ENCODE measurements around the gene DCDC1.

- no peak for TF ChIP-seq POLR2A (IDR thresholded peaks at IDR 0.05)
- TF ChIP-seq, protein P1, sequence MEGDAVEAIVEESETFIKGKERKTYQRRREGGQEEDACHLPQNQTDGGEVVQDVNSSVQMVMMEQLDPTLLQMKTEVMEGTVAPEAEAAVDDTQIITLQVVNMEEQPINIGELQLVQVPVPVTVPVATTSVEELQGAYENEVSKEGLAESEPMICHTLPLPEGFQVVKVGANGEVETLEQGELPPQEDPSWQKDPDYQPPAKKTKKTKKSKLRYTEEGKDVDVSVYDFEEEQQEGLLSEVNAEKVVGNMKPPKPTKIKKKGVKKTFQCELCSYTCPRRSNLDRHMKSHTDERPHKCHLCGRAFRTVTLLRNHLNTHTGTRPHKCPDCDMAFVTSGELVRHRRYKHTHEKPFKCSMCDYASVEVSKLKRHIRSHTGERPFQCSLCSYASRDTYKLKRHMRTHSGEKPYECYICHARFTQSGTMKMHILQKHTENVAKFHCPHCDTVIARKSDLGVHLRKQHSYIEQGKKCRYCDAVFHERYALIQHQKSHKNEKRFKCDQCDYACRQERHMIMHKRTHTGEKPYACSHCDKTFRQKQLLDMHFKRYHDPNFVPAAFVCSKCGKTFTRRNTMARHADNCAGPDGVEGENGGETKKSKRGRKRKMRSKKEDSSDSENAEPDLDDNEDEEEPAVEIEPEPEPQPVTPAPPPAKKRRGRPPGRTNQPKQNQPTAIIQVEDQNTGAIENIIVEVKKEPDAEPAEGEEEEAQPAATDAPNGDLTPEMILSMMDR (IDR thresholded peaks at IDR 0.05) = no peak
These were observed 450.0 kb downstream of the DCDC1 start for GRCh38 chr11:30919389-30920152.
